ENCODE results near the gene GSTO2.

GSTO2 gene

DNA sequence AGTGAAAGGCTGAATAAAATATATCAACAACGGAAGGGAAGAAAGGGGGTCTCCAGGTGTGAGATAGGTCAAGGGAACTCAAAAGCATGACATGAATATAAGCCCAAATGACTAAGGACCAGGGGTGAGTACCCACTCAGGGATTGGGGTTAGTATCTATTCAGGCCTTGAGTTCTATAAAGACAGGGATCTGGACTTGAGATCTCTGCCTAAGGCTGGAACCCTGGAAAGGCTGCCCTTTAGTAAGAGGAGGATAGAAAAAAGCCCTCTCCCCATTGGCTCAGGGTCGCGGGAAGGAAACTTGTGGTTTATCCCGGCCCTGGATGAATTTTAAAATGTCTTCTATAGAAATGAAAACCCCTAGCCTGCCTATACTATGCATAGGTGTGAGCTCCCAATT is 71.7 kb downstream of the GSTO2 start:
- TF ChIP-seq, protein P1, sequence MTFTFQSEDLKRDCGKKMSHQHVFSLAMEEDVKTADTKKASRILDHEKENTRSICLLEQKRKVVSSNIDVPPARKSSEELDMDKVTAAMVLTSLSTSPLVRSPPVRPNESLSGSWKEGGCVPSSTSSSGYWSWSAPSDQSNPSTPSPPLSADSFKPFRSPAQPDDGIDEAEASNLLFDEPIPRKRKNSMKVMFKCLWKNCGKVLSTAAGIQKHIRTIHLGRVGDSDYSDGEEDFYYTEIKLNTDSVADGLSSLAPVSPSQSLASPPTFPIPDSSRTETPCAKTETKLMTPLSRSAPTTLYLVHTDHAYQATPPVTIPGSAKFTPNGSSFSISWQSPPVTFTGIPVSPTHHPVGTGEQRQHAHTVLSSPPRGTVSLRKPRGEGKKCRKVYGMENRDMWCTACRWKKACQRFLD (tag by site-specific recombination; IDR thresholded peaks at IDR 0.05), result no peak
- TF ChIP-seq ZNF677 (tag by site-specific recombination; IDR thresholded peaks at IDR 0.05) (no peak), ZBTB48 (tag by site-specific recombination; IDR thresholded peaks at IDR 0.05) (no peak), ZNF311 (tag by site-specific recombination; IDR thresholded peaks at IDR 0.05; ENCODE audit: borderline replicate concordance) (no peak)
- Histone ChIP-seq H3K36me3 (ENCODE audit: control insufficient read depth in 2 of 2, insufficient read depth in 1 of 2, low read length in 2 of 2) (no peaks in the 10 kb centered on the region), H3K4me3 (ENCODE audit: low read depth, low read length) (no peak overlapping the region), H3K9me3 (ENCODE audit: control insufficient read depth, insufficient read depth, low read depth, low read length) (no peaks in the 10 kb centered on the region), H3K27ac (ENCODE audit: extremely low read depth, low read depth, low read length) (no peak overlapping the region), H3K4me1 (ENCODE audit: control insufficient read depth, insufficient read depth, low read length) (peaks cover 15% of the 10 kb centered on the region)
- ChIA-PET POLR2A (no interaction called here), CTCF (interaction anchor here (0.7 to 2.5 kb wide), 7 partner anchors 10 to 65 kb away, joined by 4 to 17 read pairs (median 7); partner anchors contain the start of gene CFAP58)

DNA sequence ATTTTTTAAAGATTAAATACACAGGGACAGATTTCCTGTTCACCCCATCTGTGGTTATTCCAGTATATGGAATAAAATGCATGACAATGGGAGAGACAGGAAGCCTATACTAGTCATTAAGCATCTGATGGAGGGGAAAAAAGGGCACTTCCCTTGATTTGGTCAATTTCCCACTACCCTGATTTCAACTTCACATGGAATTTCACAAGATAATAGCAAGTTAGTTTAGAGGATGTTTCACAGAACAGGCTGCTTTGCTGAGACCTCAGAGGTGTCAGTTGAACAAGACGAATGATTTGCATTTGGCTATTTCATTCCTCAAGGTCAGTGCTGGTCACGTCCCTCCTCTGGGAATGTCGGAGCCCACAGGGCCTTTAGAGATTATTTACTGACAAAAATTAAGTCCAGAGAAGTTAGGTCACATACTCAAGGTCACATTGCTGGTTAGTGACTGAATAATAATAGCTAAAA is 74.0 kb downstream of the GSTO2 start:
- H3K9me3 ChIP-seq (ENCODE audit: control insufficient read depth, insufficient read depth, low read depth, low read length), result no peaks in the 10 kb centered on the region
- no peak overlapping the region for H3K27ac ChIP-seq (ENCODE audit: extremely low read depth, low read depth, low read length)
- ChIA-PET CTCF (interaction anchor here (0.6 to 13.7 kb wide), 3 partner anchors 8 to 52 kb away, joined by 3 to 289 read pairs (median 9); no protein-coding TSS in a partner anchor), POLR2A (no interaction called here)
- peaks cover 8% of the 10 kb centered on the region for H3K4me1 ChIP-seq (ENCODE audit: control insufficient read depth, insufficient read depth, low read length)
- H3K36me3 ChIP-seq (ENCODE audit: control insufficient read depth in 2 of 2, insufficient read depth in 1 of 2, low read length in 2 of 2), result no peaks in the 10 kb centered on the region
- TF ChIP-seq ZNF350 (tag by site-specific recombination; IDR thresholded peaks at IDR 0.05) (no peak), ZNF16 (tag by site-specific recombination; IDR thresholded peaks at IDR 0.05; ENCODE audit: low read depth) (no peak), HOXD13 (CRISPR knock-in tag; IDR thresholded peaks at IDR 0.05; ENCODE audit: borderline replicate concordance) (no peak), GLI4 (tag by site-specific recombination; IDR thresholded peaks at IDR 0.05) (no peak)
- TF ChIP-seq, protein P2, sequence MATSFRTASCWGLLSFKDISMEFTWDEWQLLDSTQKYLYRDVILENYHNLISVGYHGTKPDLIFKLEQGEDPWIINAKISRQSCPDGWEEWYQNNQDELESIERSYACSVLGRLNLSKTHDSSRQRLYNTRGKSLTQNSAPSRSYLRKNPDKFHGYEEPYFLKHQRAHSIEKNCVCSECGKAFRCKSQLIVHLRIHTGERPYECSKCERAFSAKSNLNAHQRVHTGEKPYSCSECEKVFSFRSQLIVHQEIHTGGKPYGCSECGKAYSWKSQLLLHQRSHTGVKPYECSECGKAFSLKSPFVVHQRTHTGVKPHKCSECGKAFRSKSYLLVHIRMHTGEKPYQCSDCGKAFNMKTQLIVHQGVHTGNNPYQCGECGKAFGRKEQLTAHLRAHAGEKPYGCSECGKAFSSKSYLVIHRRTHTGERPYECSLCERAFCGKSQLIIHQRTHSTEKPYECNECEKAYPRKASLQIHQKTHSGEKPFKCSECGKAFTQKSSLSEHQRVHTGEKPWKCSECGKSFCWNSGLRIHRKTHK (tag by site-specific recombination; IDR thresholded peaks at IDR 0.05), result no peak
- H3K4me3 ChIP-seq (ENCODE audit: low read depth, low read length), result no peak overlapping the region

DNA sequence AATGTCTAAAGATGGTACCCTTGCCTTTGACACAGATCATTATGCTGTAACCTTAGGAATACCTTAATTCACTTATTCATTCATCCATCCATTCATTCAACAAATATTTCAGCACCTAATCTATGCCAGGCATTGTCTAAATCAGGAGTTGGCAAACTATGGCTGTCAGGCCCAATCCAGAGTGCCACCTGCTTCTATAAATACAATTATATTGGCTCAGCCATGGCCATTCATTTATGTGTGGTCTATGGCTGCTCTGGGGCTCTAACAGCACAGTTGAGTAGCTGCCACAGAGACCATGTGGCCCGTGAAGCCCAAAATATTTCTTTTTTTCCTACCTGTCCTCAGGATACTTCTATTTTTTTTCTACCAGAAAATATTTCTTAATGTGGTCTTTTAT is 75.2 kb downstream of the GSTO2 start:
- ChIA-PET POLR2A (no interaction called here), CTCF (interaction anchor here (1.4 to 13.7 kb wide), 3 partner anchors 10 to 50 kb away, joined by 7 to 289 read pairs (median 152); partner anchors contain the start of gene CFAP58)
- TF ChIP-seq ZNF560 (tag by site-specific recombination; IDR thresholded peaks at IDR 0.05; ENCODE audit: borderline replicate concordance), result no peak
- no peak for TF ChIP-seq ZNF701 (tag by site-specific recombination; IDR thresholded peaks at IDR 0.05)
- TF ChIP-seq ZNF146 (tag by site-specific recombination; IDR thresholded peaks at IDR 0.05), result no peak
- no peak for TF ChIP-seq ZNF521 (tag by site-specific recombination; IDR thresholded peaks at IDR 0.05)
- TF ChIP-seq ZNF433 (tag by site-specific recombination; IDR thresholded peaks at IDR 0.05; ENCODE audit: low read depth), result no peak
- no peak overlapping the region for H3K27ac ChIP-seq (ENCODE audit: extremely low read depth, low read depth, low read length)
- H3K36me3 ChIP-seq (ENCODE audit: control insufficient read depth in 2 of 2, insufficient read depth in 1 of 2, low read length in 2 of 2), result no peaks in the 10 kb centered on the region
- H3K4me3 ChIP-seq (ENCODE audit: low read depth, low read length), result no peak overlapping the region
- no peaks in the 10 kb centered on the region for H3K9me3 ChIP-seq (ENCODE audit: control insufficient read depth, insufficient read depth, low read depth, low read length)
- peaks cover 7% of the 10 kb centered on the region for H3K4me1 ChIP-seq (ENCODE audit: control insufficient read depth, insufficient read depth, low read length)

DNA sequence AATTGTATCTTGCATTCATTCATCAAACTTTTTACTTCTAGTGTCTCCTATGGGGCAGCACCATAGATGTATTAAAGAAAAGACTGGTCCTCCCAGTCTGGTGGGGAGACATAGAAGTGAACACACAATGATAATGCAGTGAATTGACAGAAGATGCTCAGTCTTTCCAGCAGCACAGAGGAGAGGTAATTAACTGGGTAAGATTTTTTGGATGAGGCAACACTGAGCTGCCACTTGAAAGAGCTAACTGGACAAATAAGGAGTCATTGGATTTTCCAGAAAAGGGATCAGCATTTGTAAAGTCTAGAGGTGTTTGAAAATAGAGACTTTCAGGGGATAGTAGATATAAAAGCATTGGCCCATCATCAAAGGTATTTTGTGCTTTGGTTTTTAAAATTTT is 76.5 kb downstream of the GSTO2 start:
- CTCF ChIA-PET, result interaction anchor here (0.9 to 13.7 kb wide), 5 partner anchors 8 to 72 kb away, joined by 3 to 289 read pairs (median 7); partner anchors contain the start of gene CFAP58
- H3K4me1 ChIP-seq (ENCODE audit: control insufficient read depth, insufficient read depth, low read length), result no peaks in the 10 kb centered on the region; the same call in 1 of the 2 replicates
- no peak overlapping the region for H3K4me3 ChIP-seq (ENCODE audit: low read depth, low read length)
- H3K36me3 ChIP-seq (ENCODE audit: control insufficient read depth in 2 of 2, insufficient read depth in 1 of 2, low read length in 2 of 2), result no peaks in the 10 kb centered on the region
- TF ChIP-seq ZNF548 (tag by site-specific recombination; IDR thresholded peaks at IDR 0.05), result no peak
- TF ChIP-seq ZNF140 (tag by site-specific recombination; IDR thresholded peaks at IDR 0.05), result no peak
- no peak for TF ChIP-seq PRDM1 (tag by site-specific recombination; IDR thresholded peaks at IDR 0.05)
- no peak overlapping the region for H3K27ac ChIP-seq (ENCODE audit: extremely low read depth, low read depth, low read length)
- no peaks in the 10 kb centered on the region for H3K9me3 ChIP-seq (ENCODE audit: control insufficient read depth, insufficient read depth, low read depth, low read length)
- POLR2A ChIA-PET, result no interaction called here
